ENCODE measurements around the gene DNAH2.

GRCh38 chr17:7775051-7775450 is 57.5 kb downstream of the DNAH2 start:
- TF ChIP-seq CTCF (IDR thresholded peaks at IDR 0.05) (no peak), POLR2AphosphoS5 (IDR thresholded peaks at IDR 0.05; ENCODE audit: low read depth, low read length) (no peak)
